HEK293 (cell line): ENCODE results near the gene CHMP6.

Experiments used
- CTCF ChIA-PET: fragments of 350-600 bp; formaldehyde crosslinking; extraction: SDS; loops from one replicate; lab custom pipeline; 2021; ENCODE audit warnings: antibody characterized with exemption; lab: Yijun Ruan, JAX
- POLR2A ChIA-PET: fragments of 300-600 bp; formaldehyde crosslinking; extraction: SDS; loops from one replicate; lab custom pipeline; 2020; ENCODE audit warnings: antibody characterized with exemption, inconsistent platforms; lab: Yijun Ruan, JAX
- H3K27ac ChIP-seq: fragments of 200-500 bp; sonication (Bioruptor generic); 2 replicates; pipeline ENCODE4 v1.5.1; 2014; ENCODE audit warnings: low read depth, low read length, control low read depth, inconsistent platforms; ENCODE audit errors: extremely low read depth
- H3K36me3 ChIP-seq, 2 experiments: fragments of 200-500 bp in 1 of 2; sonication (Bioruptor generic) in 1 of 2; 1 replicate in 1 of 2; 2 replicates in 1 of 2; pipeline ENCODE4 v1.5.1; 2014 to 2017; ENCODE audit warnings: inconsistent platforms in 2 of 2, low read length in 2 of 2; ENCODE audit not compliant: control insufficient read depth in 2 of 2, insufficient read depth in 1 of 2
- H3K4me1 ChIP-seq: fragments of 200-500 bp; sonication (Bioruptor generic); 2 replicates; pipeline ENCODE4 v1.5.1; 2014; ENCODE audit warnings: mild to moderate bottlenecking, low read length, inconsistent platforms; ENCODE audit not compliant: control insufficient read depth, insufficient read depth
- H3K4me3 ChIP-seq: 2 replicates; pipeline ENCODE4 v1.5.1; 2011; ENCODE audit warnings: low read depth, mild to moderate bottlenecking, control low read depth, low read length, moderate library complexity
- H3K9me3 ChIP-seq: fragments of 200-500 bp; sonication (Bioruptor generic); 2 replicates; pipeline ENCODE4 v1.5.1; 2014; ENCODE audit warnings: low read depth, low read length, inconsistent platforms; ENCODE audit not compliant: control insufficient read depth, insufficient read depth
- EGR2 ChIP-seq: fragments of 450-650 bp; formaldehyde crosslinking; IDR thresholded peaks from 2 replicates; pipeline ENCODE4 v1.5.1; 2016; ENCODE audit warnings: low read depth, missing biosample characterization, missing genetic modification characterization
- HOXA7 ChIP-seq: sonication (generic); formaldehyde crosslinking; IDR thresholded peaks from 2 replicates; pipeline ENCODE4 v1.8.1; 2022; ENCODE audit warnings: missing genetic modification reagents, borderline replicate concordance
- PRDM10 ChIP-seq: fragments of 450-650 bp; formaldehyde crosslinking; IDR thresholded peaks from 2 replicates; pipeline ENCODE4 v1.5.1; 2016; ENCODE audit warnings: missing biosample characterization, missing genetic modification characterization
- PRDM6 ChIP-seq: fragments of 450-650 bp; formaldehyde crosslinking; IDR thresholded peaks from 2 replicates; pipeline ENCODE4 v1.5.1; 2017; ENCODE audit warnings: missing biosample characterization, missing genetic modification characterization
- ZFHX2 ChIP-seq: fragments of 450-650 bp; formaldehyde crosslinking; conservative IDR thresholded peaks from 2 replicates; pipeline ENCODE4 v1.5.1; 2016; ENCODE audit warnings: missing biosample characterization, missing genetic modification characterization
- ZNF18 ChIP-seq: fragments of 450-650 bp; formaldehyde crosslinking; IDR thresholded peaks from 2 replicates; pipeline ENCODE4 v1.5.1; 2016; ENCODE audit warnings: missing biosample characterization, missing genetic modification characterization
- ZSCAN18 ChIP-seq: fragments of 450-650 bp; formaldehyde crosslinking; IDR thresholded peaks from 2 replicates; pipeline ENCODE4 v1.5.1; 2016; ENCODE audit warnings: missing biosample characterization, missing genetic modification characterization
- TF ChIP-seq, protein P1 (sequence below): fragments of 450-650 bp; formaldehyde crosslinking; IDR thresholded peaks from 2 replicates; pipeline ENCODE4 v1.5.1; 2016; ENCODE audit warnings: missing biosample characterization, missing genetic modification characterization
- TF ChIP-seq, protein P2 (sequence below): fragments of 450-650 bp; formaldehyde crosslinking; IDR thresholded peaks from 2 replicates; pipeline ENCODE4 v1.5.1; 2016; ENCODE audit warnings: missing biosample characterization, missing genetic modification characterization

Gene CHMP6

DNA sequence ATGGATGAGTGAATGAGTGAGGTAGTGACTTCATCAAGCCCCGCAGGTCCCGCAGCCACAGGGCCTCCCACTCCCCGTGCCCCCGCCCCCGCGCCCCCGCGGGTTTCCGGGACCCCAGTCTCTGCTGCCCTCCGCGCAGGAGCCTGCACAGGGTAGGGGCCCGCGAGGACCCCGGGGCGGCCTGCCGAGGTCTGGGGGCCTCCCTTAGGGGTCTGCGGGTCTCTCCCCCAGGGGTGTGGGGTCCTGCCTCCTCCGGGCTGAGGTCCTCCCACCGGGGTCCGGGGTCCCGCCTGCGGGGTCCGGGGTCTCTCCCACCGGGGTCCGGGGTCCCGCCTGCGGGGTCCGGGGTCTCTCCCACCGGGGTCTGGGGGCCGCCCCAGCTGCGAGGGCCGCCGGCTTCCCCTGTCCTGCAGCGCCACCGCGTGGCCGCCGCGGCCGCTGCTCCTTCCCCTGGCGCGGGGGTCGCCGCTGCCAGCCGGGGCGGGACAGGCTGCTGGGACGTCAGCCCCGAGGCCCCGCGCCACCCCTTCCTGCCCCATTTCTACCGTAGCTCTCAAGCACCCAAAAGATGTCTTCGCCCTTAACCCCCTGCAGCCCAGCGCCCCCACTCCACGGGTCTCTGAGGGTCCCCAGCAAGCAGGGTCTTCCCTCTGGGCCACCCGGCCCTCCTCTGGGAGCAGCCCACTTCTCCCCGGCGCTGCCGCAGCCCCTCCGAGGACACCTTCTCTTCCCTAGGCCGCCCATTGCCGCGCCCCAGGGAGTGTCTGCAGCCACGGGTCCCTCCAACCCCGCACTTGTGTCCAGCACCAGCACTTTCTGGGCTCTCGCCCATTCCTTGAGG is 10.4 kb upstream of the CHMP6 start (continued):
- no peak for TF ChIP-seq ZNF18 (tag by site-specific recombination)
- TF ChIP-seq, all 188 proteins: peak for 6

DNA sequence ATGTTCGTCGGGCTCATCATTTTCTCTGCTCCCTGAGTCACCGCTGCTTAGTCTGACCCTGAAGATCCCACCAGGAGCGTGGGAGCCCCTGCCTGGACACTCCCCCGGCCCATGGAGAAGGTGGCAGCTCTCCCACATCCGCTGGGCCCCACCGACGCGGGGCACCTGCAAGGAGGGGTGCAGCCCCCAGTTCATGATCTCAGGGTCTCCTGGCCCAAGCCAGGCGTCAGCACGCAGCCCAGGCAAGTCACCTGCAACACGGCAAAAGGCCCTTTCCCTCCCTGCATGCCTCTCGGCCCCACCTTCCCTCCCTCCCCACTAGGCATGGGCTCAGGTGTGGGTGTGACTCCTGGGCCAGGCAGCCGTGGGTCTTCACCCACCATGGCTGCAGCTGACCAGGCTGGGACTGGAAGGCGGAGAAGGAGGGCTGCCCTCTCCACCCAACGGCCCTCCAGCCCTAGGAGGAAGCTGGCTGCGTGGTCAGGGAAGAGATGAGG is 9.7 kb upstream of the CHMP6 start:
- Histone ChIP-seq H3K36me3 (no peaks in the 10 kb centered on the region), H3K27ac (no peak overlapping the region), H3K4me3 (no peak overlapping the region), H3K9me3 (no peaks in the 10 kb centered on the region), H3K4me1 (no peaks in the 10 kb centered on the region)
- ChIA-PET CTCF (interaction anchor here (0.5 to 4.0 kb wide), 15 partner anchors 10 to 896 kb away, joined by 3 to 17 read pairs (median 4); no protein-coding TSS in a partner anchor), POLR2A (no interaction called here)
- TF ChIP-seq, protein P1, sequence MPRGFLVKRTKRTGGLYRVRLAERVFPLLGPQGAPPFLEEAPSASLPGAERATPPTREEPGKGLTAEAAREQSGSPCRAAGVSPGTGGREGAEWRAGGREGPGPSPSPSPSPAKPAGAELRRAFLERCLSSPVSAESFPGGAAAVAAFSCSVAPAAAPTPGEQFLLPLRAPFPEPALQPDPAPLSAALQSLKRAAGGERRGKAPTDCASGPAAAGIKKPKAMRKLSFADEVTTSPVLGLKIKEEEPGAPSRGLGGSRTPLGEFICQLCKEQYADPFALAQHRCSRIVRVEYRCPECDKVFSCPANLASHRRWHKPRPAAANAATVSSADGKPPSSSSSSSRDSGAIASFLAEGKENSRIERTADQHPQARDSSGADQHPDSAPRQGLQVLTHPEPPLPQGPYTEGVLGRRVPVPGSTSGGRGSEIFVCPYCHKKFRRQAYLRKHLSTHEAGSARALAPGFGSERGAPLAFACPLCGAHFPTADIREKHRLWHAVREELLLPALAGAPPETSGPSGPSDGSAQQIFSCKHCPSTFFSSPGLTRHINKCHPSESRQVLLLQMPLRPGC (tag by site-specific recombination) = no peak
- peak; percentile 75 for TF ChIP-seq EGR2 (tag by site-specific recombination)
- no peak for TF ChIP-seq HOXA7 (CRISPR knock-in tag)
- TF ChIP-seq PRDM10 (tag by site-specific recombination) = no peak
- no peak for TF ChIP-seq PRDM6
- TF ChIP-seq ZFHX2 (tag by site-specific recombination) = peak; percentile 80
- no peak for TF ChIP-seq ZSCAN18 (tag by site-specific recombination)
- TF ChIP-seq, protein P2, sequence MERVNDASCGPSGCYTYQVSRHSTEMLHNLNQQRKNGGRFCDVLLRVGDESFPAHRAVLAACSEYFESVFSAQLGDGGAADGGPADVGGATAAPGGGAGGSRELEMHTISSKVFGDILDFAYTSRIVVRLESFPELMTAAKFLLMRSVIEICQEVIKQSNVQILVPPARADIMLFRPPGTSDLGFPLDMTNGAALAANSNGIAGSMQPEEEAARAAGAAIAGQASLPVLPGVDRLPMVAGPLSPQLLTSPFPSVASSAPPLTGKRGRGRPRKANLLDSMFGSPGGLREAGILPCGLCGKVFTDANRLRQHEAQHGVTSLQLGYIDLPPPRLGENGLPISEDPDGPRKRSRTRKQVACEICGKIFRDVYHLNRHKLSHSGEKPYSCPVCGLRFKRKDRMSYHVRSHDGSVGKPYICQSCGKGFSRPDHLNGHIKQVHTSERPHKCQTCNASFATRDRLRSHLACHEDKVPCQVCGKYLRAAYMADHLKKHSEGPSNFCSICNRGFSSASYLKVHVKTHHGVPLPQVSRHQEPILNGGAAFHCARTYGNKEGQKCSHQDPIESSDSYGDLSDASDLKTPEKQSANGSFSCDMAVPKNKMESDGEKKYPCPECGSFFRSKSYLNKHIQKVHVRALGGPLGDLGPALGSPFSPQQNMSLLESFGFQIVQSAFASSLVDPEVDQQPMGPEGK (tag by site-specific recombination) = no peak
